NK-92 (cell line): ENCODE results near the gene ANXA9.

ENCODE experiments used
- DNase-seq: peaks from one replicate; lab custom pipeline; 2025; ENCODE audit not compliant: unreplicated experiment; lab: John Stamatoyannopoulos, UW

The ANXA9 gene

GRCh38 chr1:150974580-150975478, 7.3 kb upstream of the ANXA9 start, which contains the start of gene CERS2:
CERS2 (minus strand) TSS chr1:150974835; CDS start chr1:150969090, 5,745 bp downstream.
- DNase-seq = no peak

- no peak for DNase-seq
Observed at GRCh38 chr1:150976401-150976821, 5.7 kb upstream of the ANXA9 start.

GRCh38 chr1:150976879-150977694, 5.0 kb upstream of the ANXA9 start:
- no peak for DNase-seq

- DNase-seq = peak; percentile 55
Observed at GRCh38 chr1:150979092-150980056, 2.7 kb upstream of the ANXA9 start.

- no peak for DNase-seq
Observed at GRCh38 chr1:150981177-150981804, 801 bp upstream of the ANXA9 start.

- no peak for DNase-seq
Observed at GRCh38 chr1:150985179-150985825, 3.2 kb downstream of the ANXA9 start.

GRCh38 chr1:150987924-150988323, 5.8 kb downstream of the ANXA9 start:
- DNase-seq = no peak

GRCh38 chr1:150992626-150993025, 10.5 kb downstream of the ANXA9 start:
- no peak for DNase-seq

GRCh38 chr1:150994248-150994647, 12.2 kb downstream of the ANXA9 start:
- no peak for DNase-seq

- DNase-seq = no peak
Observed at GRCh38 chr1:150995460-150995859, 13.4 kb downstream of the ANXA9 start.

GRCh38 chr1:150995896-150996295, 13.8 kb downstream of the ANXA9 start:
- no peak for DNase-seq

GRCh38 chr1:150997126-150997872, 15.2 kb downstream of the ANXA9 start:
- DNase-seq = no peak

- DNase-seq = no peak
Observed at GRCh38 chr1:150997949-150998348, 15.9 kb downstream of the ANXA9 start.

- DNase-seq = no peak
Observed at GRCh38 chr1:150999051-150999674, 17.1 kb downstream of the ANXA9 start.

- DNase-seq = no peak
Observed at GRCh38 chr1:150999926-151000325, 17.8 kb downstream of the ANXA9 start.

GRCh38 chr1:151000408-151000807, 18.3 kb downstream of the ANXA9 start:
- DNase-seq = no peak

- no peak for DNase-seq
Observed at GRCh38 chr1:151001602-151002001, 19.5 kb downstream of the ANXA9 start.

GRCh38 chr1:151002051-151002450, 20.0 kb downstream of the ANXA9 start:
- DNase-seq = no peak

GRCh38 chr1:151002611-151003010, 20.5 kb downstream of the ANXA9 start:
- no peak for DNase-seq
